Neural cell (in vitro differentiated cells): Measurements from ENCODE around the gene PRRT2. TPM values are rescaled to one million over a fixed set of nuclear protein-coding genes. Genes with fewer than 3 reads are reported as not detected.

Experiments used
- H2AFZ ChIP-seq: fragments of 200-600, 300-800 bp; sonication (generic), shearing (Covaris generic); 2 replicates; pipeline ENCODE4 v1.6.0; 2014; ENCODE audit warnings: low read depth, mild to moderate bottlenecking, antibody characterized with exemption, low read length, moderate library complexity
- H3F3A ChIP-seq: fragments of 200-600 bp; shearing (Covaris generic); 2 replicates; pipeline ENCODE4 v1.6.1; 2016; ENCODE audit warnings: mild to moderate bottlenecking, moderate library complexity, mixed read lengths, antibody characterized with exemption, low read length; ENCODE audit not compliant: insufficient read depth, poor library complexity, severe bottlenecking
- H3K27ac ChIP-seq: fragments of 200-600, 300-800 bp; sonication (generic), shearing (Covaris generic); 2 replicates; pipeline ENCODE4 v1.5.1; 2014; ENCODE audit warnings: mild to moderate bottlenecking, low read length, moderate library complexity
- H3K27me3 ChIP-seq: fragments of 300-800, 200-600 bp; sonication (generic), shearing (Covaris generic); 2 replicates; pipeline ENCODE4 v1.6.0; 2014; ENCODE audit warnings: mild to moderate bottlenecking, low read depth, low read length, moderate library complexity; ENCODE audit not compliant: insufficient read depth
- H3K36me3 ChIP-seq: fragments of 300-800, 200-600 bp; sonication (generic), shearing (Covaris generic); 2 replicates; pipeline ENCODE4 v1.5.1; 2014; ENCODE audit warnings: mild to moderate bottlenecking, antibody characterized with exemption, low read length, moderate library complexity; ENCODE audit not compliant: insufficient read depth
- H3K4me2 ChIP-seq: fragments of 300-800, 200-600 bp; sonication (generic), shearing (Covaris generic); 2 replicates; pipeline ENCODE4 v1.6.0; 2014; ENCODE audit warnings: mild to moderate bottlenecking, low read length
- H3K4me3 ChIP-seq: fragments of 300-800, 200-600 bp; sonication (generic), shearing (Covaris generic); 2 replicates; pipeline ENCODE4 v1.5.1; 2014; ENCODE audit warnings: mild to moderate bottlenecking, low read length, moderate library complexity
- H3K79me2 ChIP-seq: fragments of 200-600 bp; shearing (Covaris generic); replicated peaks from 2 replicates; pipeline ENCODE4 v1.6.0; 2014; ENCODE audit warnings: mild to moderate bottlenecking, low read length, moderate library complexity; ENCODE audit not compliant: insufficient read depth
- H3K9ac ChIP-seq: fragments of 300-800, 200-600 bp; sonication (generic), shearing (Covaris generic); 2 replicates; pipeline ENCODE4 v1.6.1; 2016; ENCODE audit warnings: mild to moderate bottlenecking, low read length, mixed read lengths
- H3K9me2 ChIP-seq: fragments of 200-600 bp; shearing (Covaris generic); 2 replicates; pipeline ENCODE4 v1.6.1; 2016; ENCODE audit warnings: mild to moderate bottlenecking, low read length, mixed read lengths; ENCODE audit not compliant: insufficient read depth
- H3K9me3 ChIP-seq: fragments of 200-600, 300-800 bp; sonication (generic), shearing (Covaris generic); 2 replicates; pipeline ENCODE4 v1.6.1; 2016; ENCODE audit warnings: mild to moderate bottlenecking, mixed run types, low read length, moderate library complexity, mixed read lengths
- H4K20me1 ChIP-seq: fragments of 200-600 bp; shearing (Covaris generic); 2 replicates; pipeline ENCODE4 v1.6.1; 2016; ENCODE audit warnings: mild to moderate bottlenecking, mixed run types; ENCODE audit not compliant: insufficient read depth
- CTCF ChIP-seq: fragments of 450-650 bp; IDR thresholded peaks from 2 replicates; pipeline ENCODE4 v1.5.1; 2014; ENCODE audit warnings: antibody characterized with exemption, mild to moderate bottlenecking, moderate library complexity; ENCODE audit not compliant: poor library complexity, severe bottlenecking
- EP300 ChIP-seq: fragments of 450-650 bp; conservative IDR thresholded peaks from 2 replicates; pipeline ENCODE4 v1.6.1; 2014; ENCODE audit warnings: antibody characterized with exemption, mild to moderate bottlenecking, moderate library complexity; ENCODE audit not compliant: poor library complexity, severe bottlenecking
- EZH2 ChIP-seq: fragments of 200-600, 300-800 bp; shearing (Covaris generic), sonication (generic); IDR thresholded peaks from 2 replicates; pipeline ENCODE4 v1.6.1; 2014; ENCODE audit warnings: antibody characterized with exemption, low read length, borderline replicate concordance, mild to moderate bottlenecking; ENCODE audit not compliant: insufficient read depth, poor library complexity, severe bottlenecking
- MXI1 ChIP-seq: fragments of 450-650 bp; conservative IDR thresholded peaks from 2 replicates; pipeline ENCODE4 v1.6.1; 2014; ENCODE audit warnings: antibody characterized with exemption, mild to moderate bottlenecking; ENCODE audit not compliant: poor library complexity, severe bottlenecking
- POLR2AphosphoS5 ChIP-seq: IDR thresholded peaks from 2 replicates; pipeline ENCODE4 v1.6.1; 2012
- RAD21 ChIP-seq: fragments of 450-650 bp; conservative IDR thresholded peaks from 2 replicates; pipeline ENCODE4 v1.6.1; 2014; ENCODE audit warnings: antibody characterized with exemption, mild to moderate bottlenecking, moderate library complexity
- REST ChIP-seq: IDR thresholded peaks from 2 replicates; pipeline ENCODE4 v1.6.1; 2012; ENCODE audit warnings: borderline replicate concordance
- SMC3 ChIP-seq: fragments of 450-650 bp; conservative IDR thresholded peaks from 2 replicates; pipeline ENCODE4 v1.6.1; 2014; ENCODE audit warnings: antibody characterized with exemption, mild to moderate bottlenecking, moderate library complexity; ENCODE audit not compliant: poor library complexity
- TAF1 ChIP-seq: IDR thresholded peaks from 2 replicates; pipeline ENCODE4 v1.6.1; 2012; ENCODE audit warnings: low read depth
- polyA plus RNA-seq: library from polyadenylated mRNA; depleted of rRNA; stranded (reverse); fragments of >200 nt; gene quantifications from 2 replicates; pipeline ENCODE4 v1.2.3, GENCODE V29; 2014

Gene PRRT2
- polyA plus RNA-seq, 1 donor from 2014 or later, result 84.2 TPM

GRCh38 chr16:29809850-29810698 is 1.9 kb upstream of the PRRT2 start:
- Histone ChIP-seq H3K9me2 (no peaks in the 10 kb centered on the region), H3K4me2 (no peak overlapping the region), H3K9me3 (no peaks in the 10 kb centered on the region), H3K9ac (peak overlapping the region; percentile 99), H3F3A (peaks cover 2% of the 10 kb centered on the region), H3K79me2 (peaks cover 50% of the 10 kb centered on the region), H3K36me3 (no peaks in the 10 kb centered on the region), H3K4me3 (peak overlapping the region; percentile 100), H4K20me1 (peaks cover 3% of the 10 kb centered on the region), H3K27ac (peak overlapping the region; percentile 98), H2AFZ (no peak overlapping the region), H3K27me3 (no peaks in the 10 kb centered on the region)
- TF ChIP-seq RAD21, result no peak
- no peak for TF ChIP-seq CTCF
- TF ChIP-seq TAF1, result no peak
- no peak for TF ChIP-seq MXI1
- no peak for TF ChIP-seq POLR2AphosphoS5
- no peak for TF ChIP-seq EP300
- TF ChIP-seq REST, result no peak
- no peak for TF ChIP-seq SMC3
- TF ChIP-seq EZH2, result no peak

GRCh38 chr16:29810699-29811169 is 1.3 kb upstream of the PRRT2 start:
- H3K79me2 ChIP-seq, result peaks cover 54% of the 10 kb centered on the region
- H3K9ac ChIP-seq, result peak overlapping the region; percentile 99
- no peaks in the 10 kb centered on the region for H3K9me3 ChIP-seq
- no peak for TF ChIP-seq TAF1
- no peak for TF ChIP-seq REST
- TF ChIP-seq POLR2AphosphoS5, result no peak
- TF ChIP-seq EP300, result no peak
- no peak for TF ChIP-seq MXI1
- no peak for TF ChIP-seq SMC3
- TF ChIP-seq EZH2, result no peak
- TF ChIP-seq CTCF, result no peak
- no peak for TF ChIP-seq RAD21
- no peaks in the 10 kb centered on the region for H3K9me2 ChIP-seq
- no peaks in the 10 kb centered on the region for H3K36me3 ChIP-seq
- peak overlapping the region; percentile 98 for H3K27ac ChIP-seq
- peak overlapping the region; percentile 87 for H3K4me2 ChIP-seq
- H3F3A ChIP-seq, result no peaks in the 10 kb centered on the region
- H4K20me1 ChIP-seq, result peaks cover 3% of the 10 kb centered on the region
- H2AFZ ChIP-seq, result no peak overlapping the region
- no peaks in the 10 kb centered on the region for H3K27me3 ChIP-seq
- H3K4me3 ChIP-seq, result peak overlapping the region; percentile 100
